NOMO-1 (cell line): ENCODE measurements around the gene SLC19A1.

Experiments
- DNase-seq, 2 experiments: peaks; one replicate each; lab custom pipeline; 2025; ENCODE audit not compliant: unreplicated experiment in 2 of 2; lab: John Stamatoyannopoulos, UW

Gene SLC19A1

DNA sequence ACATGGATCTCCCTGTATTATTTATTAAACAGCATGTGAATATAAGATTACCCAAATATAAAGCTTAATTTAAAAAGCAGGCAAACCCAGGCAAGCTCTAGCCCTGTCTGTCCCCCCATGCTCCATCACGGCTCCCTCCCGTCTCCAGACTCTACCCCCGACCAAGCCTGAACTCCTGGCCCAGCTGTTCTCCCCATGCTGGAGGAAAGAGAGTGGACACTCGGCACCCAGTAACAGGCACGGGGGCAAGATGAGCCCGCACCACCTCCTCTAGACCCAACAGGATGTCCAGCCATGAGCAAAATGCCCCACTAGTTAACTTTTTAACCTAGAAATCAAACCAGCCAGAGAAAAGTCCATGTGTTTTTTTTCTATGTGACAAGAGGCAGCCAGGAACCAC is 19.3 kb downstream of the SLC19A1 start:
- DNase-seq: no peak

DNA sequence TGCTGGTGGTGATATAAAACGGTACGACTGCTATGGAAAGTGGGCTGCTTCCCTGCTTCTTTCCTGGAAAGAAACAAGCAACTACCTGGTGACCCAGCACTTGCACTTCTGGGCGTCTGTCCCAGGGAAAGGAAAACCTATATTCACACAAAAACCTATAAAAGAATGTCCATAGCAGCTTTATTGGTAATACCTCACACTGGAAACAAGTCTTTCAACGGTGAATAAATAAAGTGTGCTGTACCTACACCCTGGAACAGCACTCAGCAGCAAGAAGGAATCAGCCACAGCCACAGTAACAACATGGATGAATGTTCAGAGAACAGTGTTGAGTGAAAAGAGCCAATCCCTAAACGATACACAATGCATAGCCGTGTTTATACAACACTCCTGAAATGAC is 19.9 kb downstream of the SLC19A1 start:
- DNase-seq: no peak

DNA sequence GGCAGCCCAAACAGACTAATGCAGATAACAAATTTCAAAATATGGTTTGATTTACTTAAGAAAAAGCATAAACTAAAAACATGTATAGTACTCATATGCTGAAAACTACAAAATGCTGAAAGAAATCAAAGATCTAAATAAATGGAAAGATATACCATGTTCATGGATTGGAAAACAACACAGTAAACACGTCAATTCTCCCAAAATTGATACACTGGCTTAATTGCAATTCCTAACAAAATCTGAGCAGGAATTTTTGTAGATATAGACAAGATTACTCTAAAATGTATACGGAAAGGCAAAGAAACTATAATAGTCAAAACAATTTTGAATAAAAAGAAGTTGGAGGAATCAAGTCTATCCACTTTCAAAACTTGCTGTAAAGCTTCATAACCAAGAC is 21.0 kb downstream of the SLC19A1 start:
- no peak for DNase-seq

DNA sequence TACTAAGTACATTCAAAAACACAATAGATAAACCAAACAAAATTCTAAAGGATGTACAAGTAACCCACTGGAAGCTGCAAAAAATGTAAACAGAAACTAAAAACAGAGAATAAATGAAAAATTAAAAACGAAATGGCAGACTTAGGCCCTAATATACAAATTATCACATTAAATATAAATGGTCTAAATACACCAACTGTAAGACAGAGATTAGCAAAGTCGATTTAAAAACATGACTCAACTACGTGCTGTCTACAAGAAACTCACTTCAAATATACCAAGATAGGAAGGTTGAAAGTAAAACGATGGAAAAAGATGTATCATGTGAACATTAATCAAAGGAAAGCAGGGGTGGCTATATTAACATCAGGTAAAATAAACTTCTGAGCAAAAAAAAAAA is 23.1 kb downstream of the SLC19A1 start:
- DNase-seq: no peak

DNA sequence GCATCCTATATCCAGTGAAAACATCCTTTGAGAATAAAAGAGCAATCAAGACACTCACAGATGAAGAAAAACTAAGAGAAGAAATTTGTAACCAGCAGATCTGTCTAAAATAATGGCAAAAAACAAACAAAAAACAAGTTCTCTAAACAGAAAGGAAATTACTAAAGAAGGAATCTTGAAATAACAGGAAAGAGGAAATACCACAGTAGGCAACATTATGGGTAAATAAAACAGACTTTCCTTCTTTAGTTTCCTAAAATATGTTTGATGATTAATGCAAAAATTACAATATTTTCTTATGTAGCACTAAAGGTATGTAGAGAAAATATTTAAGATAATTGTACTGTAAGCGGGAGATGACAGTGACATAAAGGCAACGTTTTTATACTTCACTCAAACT is 23.5 kb downstream of the SLC19A1 start:
- DNase-seq: no peak

DNA sequence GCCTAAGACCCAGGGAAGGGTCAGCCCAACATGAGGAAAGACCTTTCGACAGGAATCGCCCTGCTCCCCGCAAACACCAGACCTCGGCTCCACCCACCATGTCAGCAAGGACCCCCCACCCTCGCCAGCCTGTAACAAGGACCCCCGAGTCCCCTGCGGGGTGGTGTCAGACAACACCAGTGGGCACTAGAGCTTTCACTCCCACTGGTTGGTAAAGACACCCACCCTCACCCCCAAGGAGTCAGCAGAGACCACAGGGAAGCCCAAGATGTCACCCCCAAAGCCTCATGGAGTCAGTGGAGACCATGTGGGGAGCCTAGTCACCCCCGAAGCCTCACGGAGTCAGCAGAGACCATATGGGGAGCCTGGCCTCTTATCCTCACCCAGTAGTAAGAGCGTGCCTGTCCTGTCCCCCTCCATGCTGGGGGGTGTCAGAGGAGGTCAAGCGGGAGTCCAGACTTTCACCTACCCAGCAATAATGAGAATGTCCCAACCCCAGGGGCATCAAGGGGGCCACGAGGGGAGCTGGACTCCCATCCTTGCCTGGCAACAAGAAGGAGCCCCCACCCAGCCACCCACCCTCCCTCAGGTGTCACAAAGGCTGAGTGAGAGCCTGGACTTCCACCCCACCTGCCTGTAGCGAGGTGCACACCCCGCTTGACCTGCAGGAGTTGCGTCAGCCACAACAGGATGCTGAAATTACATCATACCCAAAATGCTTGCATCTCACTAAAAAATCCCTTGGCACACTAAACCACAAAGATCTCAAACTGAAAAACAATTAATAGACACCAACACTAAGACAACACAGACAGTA is 24.8 kb downstream of the SLC19A1 start:
- peak; percentile 42 to 49 for DNase-seq

DNA sequence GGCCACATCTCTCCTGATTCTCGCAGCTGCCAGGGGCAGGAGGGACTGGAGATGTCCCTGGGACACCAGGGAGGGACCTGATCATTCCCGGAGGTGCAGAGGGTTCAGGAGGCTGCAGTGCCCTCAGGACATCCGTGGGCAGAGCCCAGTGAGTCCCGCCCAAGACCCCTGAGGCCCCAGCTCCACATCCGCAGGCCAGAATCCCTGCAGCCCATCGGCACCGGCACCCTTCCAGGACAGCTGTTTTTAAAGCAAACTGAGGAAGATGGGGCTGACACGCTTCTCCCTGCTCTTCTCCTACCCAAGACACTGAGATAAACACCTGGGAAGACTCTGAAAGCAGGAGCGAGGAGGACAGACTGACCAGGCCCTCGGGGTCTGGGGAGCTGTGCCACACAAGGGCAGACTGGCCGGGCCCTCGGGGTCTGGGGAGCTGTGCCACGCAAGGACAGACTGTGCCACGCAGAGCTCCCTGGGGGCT is 25.5 kb downstream of the SLC19A1 start:
- DNase-seq: no peak

DNA sequence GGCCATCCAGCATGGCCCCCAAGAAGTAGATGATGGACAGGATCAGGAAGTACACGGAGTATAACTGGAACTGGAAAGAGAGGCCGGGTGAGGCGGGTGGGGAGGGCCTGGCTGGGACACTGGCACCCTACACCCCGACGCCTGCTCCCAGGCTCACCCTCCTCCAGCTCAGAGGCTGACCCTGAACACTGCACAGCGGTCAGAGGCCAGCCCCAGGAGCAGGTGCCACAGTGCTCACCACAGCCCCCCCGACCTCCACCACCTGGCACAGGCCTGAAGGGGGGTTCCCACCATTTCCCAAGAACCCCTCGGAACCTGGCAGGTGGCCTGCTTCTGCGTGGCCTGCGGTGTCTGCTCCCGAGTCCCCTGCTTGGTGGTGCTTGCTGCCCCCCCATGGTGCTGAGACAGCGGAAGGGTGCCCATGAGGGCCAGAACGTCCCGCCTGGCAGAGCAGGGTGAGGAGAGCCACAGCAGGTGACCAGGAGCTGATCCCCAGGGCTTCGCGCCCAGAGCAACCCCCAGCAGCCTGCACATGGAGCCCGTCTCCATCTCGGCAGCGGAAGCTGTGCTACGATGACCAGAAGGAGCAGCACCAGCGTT is 26.1 kb downstream of the SLC19A1 start:
- DNase-seq: no peak

DNA sequence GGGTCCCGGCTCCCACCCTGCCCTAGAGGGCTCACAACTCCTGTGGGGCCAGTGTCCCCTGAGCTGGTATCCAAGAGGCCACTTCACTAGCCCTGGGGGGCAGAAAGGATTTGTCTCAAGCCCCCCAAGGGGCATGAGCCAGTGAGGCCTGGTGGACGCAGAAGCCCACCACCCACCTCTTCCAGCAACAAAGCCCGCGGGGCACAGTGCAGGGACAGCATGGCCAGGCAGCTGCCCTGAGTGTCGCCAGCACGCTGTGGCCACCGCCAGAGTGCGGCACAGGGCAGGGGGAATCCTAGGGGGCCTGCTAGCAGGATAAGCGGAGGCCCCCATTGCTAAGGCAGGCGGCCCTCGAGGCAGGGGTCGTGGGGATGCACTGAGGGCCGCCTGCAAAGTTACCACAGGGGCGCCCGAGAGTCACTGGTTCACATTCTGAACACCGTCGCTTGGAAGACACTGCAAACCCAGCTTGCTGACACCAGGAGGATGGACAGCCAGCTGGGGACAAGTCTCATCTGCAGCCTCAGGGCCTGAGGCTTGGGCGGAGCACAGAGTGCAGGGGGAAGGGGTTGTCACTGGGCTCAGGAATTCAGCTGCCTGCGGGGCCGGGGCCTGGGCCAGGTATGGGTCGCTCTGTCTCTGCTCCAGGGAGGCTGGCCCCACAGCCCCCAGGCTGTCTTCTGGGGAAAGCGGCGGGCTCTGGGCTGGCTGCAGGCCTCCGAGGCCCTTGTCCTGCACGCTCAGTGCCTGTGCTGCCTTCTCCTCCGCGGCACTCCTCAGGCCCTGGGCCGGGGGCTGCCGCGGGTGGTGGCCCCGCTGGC is 26.8 kb downstream of the SLC19A1 start:
- no peak for DNase-seq

DNA sequence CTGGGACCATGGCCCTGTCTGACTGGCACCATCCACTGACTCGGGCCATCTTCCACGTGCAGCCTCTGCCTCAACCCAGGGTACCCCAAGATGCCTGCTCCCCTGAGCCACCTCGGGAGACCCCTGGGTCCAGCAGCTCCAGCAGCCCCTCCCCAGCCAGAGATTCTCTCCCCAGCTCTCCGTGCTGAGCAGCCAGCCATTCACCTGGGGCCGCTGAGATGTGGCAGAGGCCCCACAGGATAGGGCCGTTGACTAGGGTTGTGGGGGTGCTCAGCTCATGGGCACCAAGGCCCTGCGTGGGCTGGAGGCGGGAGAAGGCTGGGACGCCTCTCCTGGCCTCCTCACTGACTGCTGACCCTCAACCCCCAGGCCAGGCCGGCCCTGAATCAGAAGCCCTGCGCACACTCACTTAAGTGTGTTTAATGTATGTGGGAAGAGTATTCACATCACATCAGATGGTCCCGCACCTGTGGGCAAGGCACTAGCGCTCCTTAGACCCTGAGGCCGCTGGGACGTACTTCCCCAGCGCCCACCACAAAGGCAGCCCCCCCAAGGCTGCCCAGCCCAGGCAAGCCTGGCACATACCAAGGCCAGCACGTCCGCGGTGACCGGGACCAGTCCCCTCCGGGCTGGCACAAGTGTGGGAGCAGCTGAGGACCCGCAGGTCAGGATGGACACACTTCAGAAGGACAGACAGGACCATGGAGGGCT is 27.8 kb downstream of the SLC19A1 start:
- DNase-seq: no peak

DNA sequence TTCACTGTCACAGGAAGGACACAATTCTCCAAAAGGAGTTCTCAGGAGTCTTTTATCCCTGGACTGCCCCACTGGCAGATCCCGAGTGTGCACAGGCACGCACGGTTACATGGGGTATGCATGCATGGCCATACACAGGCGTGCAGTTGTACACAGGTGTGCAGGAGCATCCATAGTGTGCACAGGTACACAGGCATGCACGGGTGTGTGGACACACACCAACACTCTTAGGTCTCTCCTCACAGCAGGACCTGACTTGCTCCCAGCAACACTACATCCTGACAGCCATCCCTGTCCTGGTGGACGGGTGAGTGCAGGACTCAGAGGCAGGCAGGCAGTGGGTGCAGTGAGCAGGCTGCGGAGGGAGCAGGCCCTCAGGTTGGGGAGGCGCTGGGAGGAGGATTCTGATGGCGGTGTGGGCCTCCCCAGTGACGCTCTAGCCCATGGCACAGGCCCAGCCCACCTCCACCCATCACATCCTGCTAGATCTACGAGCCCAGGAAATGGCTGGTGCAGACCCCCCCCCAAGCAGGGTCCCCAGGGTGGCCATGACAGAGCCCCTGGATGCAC is 28.4 kb downstream of the SLC19A1 start:
- no peak for DNase-seq

DNA sequence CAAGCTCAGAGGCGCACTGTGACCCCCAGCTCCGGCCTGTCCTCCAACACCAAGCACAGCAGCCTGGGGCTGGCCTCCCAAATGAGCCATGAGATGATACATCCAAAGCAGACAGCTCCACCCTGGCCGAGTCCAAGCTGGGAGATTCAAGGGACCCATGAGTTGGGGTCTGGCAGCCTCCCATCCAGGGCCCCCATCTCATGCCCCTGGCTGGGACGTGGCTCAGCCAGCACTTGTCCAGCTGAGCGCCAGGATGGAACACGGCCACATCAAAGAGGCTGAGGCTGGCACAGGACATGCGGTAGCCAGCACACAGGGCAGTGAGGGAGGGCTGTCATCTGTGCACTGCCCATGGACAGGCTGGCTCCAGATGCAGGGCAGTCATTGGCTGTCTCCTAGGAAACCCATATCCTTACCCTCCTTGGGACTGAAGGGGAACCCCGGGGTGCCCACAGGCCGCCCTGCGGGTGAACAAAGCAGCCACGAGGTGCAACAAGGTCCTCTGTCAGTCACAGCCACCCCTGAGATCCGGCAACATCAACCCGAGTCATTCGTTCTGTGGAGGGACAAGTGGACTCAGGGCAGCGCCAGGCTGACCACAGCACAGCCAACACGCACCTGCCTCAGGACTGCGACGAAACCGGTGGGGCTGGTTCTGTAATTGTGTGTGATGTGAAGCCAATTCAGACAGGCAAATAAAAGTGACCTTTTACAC is 29.1 kb downstream of the SLC19A1 start:
- DNase-seq: no peak

DNA sequence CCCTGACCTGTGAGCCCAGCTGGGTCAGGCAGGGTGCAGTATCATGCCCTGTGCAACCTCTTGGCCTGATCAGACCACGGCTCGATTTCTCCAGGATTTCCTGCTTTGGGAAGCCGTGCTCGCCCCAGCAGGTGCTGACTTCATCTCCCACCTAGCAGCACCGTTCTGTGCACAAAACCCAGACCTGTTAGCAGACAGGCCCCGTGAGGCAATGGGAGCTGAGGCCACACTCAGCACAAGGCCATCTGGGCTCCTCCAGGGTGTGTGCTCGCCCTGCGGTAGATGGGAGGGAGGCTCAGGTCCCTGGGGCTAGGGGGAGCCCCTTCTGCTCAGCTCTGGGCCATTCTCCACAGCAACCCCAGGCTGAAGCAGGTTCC is 29.6 kb downstream of the SLC19A1 start:
- DNase-seq: no peak

DNA sequence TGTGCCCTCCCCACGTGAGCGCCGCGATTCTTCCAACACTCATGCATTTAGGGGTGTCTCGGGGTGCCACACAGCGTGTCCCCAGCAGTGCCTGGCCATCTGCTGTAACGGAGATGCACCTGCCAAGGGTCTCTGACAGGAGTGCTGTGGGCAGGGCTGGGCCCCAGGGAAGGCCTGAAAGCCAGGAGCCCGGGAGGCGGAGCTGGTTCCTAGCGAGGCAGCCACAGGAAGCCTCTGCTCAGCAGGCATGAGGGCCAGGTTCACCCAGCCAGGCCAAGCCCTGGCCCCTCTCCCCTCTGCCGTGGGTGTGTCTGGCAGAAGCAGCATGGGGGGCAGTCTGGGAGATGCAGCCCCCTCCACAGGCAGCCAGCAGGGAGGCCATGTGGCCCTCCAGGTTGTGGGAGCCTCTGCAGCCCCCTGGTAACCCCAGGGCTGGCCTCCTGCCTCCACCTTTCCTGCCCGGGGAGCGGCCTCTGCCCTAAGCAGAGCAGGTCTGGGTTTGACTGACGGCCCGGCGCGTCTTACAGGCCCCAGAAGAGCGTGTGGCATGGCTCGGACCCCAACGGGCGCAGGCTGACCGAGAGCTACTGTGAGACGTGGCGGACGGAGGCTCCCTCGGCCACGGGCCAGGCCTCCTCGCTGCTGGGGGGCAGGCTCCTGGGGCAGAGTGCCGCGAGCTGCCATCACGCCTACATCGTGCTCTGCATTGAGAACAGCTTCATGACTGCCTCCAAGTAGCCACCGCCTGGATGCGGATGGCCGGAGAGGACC is 30.4 kb downstream of the SLC19A1 start:
- DNase-seq: no peak

DNA sequence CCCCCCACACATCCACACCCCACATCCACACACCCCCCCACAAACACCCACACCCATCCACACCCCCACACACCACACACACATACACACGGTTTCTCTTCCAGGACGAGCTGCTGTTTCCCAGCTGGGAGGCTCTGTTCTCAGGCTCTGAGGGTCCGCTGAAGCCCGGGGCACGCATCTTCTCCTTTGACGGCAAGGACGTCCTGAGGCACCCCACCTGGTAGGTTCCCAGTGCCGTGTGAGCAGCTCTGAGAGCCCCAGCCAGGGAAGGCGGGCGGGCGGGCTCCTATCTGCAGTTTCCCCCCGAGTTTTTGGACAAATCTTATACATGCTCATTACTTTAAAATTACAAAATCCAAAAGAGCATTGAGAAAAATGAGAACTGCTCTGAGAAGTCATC is 31.2 kb downstream of the SLC19A1 start:
- DNase-seq: no peak

DNA sequence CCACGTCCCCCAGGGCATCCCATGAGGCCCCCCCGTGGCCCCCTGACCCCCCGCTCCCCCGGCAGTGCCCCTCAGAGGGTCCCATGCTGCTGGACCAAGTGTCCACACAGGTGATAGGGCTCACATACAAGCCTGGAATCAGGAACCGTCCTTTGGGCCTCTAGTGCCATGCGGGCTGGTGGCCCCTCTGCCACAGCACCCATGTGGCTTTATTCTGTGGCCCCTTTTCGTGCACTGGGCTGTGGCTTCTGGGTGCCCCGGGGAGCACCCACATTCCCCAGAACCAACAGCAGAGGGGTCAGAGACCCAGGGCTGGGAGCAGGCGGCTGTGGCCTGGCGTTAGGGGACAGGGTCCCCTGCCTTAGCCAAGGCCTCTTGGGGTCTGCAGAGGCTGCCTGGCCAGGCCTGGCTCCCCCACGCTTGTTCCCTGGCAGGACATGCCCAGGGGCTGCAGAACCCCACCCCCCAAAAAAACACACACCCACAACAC is 31.7 kb downstream of the SLC19A1 start:
- DNase-seq: no peak

DNA sequence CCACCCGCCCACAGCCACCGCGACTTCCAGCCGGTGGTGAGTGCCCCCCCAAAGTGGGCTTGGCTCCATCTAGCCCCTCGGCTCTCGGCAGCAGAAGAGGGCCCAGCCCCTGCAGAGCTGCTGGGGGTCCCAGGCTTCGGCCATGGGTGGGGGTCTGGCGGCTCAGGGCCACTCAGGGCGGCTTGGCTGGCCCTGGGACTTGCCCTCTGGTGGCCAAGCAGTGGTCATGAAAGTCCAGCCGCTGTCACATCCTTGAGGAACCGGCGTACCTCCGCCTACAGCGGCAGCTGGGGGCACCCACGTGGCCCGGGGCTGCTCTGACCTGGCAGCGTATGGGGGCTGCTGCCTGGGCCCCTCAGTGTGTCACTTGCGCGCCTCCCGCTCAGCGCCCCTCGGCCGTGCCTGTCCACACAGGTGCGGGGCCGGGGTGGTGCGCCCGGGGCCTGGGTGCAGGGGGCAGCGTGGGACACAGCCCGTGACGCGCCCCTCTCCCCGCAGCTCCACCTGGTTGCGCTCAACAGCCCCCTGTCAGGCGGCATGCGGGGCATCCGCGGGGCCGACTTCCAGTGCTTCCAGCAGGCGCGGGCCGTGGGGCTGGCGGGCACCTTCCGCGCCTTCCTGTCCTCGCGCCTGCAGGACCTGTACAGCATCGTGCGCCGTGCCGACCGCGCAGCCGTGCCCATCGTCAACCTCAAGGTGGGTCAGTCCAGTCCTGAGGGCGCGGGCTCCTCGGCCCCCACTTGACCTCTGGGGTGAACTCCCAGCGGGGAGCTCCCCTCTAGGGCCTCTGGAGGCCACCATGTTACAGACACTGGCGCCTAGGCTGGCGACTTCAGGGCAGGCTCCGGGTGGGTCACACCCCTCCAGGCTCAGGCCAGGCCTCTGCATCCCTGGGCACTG is 32.4 kb downstream of the SLC19A1 start:
- DNase-seq: no peak
